Measurements from ENCODE around the gene PTPRT. TPM values are rescaled to one million over a fixed set of nuclear protein-coding genes. Genes with fewer than 3 reads are reported as not detected.
A peak's percentile ranks its signal among the peaks of the same experiment; 100 is the strongest.

Gene PTPRT
- total RNA-seq, 1 experiment from 2014 or later = not detected

GRCh38 chr20:42688576-42688975 lies 501.1 kb downstream of the PTPRT start:
- no peak overlapping the region for H3K4me3 Mint-ChIP-seq (ENCODE audit: low read depth, unreplicated experiment)
- H3K36me3 Mint-ChIP-seq (ENCODE audit: insufficient read depth, unreplicated experiment) = no peaks in the 10 kb centered on the region
- intact Hi-C loops (cut with micrococcal nuclease; ENCODE audit: unreplicated experiment) = no loop called here
- H3K9me3 Mint-ChIP-seq (ENCODE audit: low read depth, unreplicated experiment) = peaks cover 10% of the 10 kb centered on the region
- TF ChIP-seq CTCF (IDR thresholded peaks at IDR 0.05; ENCODE audit: unreplicated experiment) = no peak
- H3K4me1 Mint-ChIP-seq (ENCODE audit: low read depth, unreplicated experiment) = no peaks in the 10 kb centered on the region
- BruUV-seq (replicated peaks) = no TSS peak
- no peak overlapping the region for H3K27ac Mint-ChIP-seq (ENCODE audit: unreplicated experiment)
- DNase-seq = peak; percentile 28
- H3K27me3 Mint-ChIP-seq (ENCODE audit: unreplicated experiment) = peaks cover 77% of the 10 kb centered on the region
- CTCF ChIA-PET = interaction anchor here (0.6 kb wide), 1 partner anchor 663 kb away, joined by 4 read pairs; no protein-coding TSS in a partner anchor

- H3K4me3 Mint-ChIP-seq (ENCODE audit: low read depth, unreplicated experiment) = no peak overlapping the region
- no TSS peak for BruUV-seq (replicated peaks)
- H3K4me1 Mint-ChIP-seq (ENCODE audit: low read depth, unreplicated experiment) = no peaks in the 10 kb centered on the region
- peaks cover 84% of the 10 kb centered on the region for H3K27me3 Mint-ChIP-seq (ENCODE audit: unreplicated experiment)
- peaks cover 8% of the 10 kb centered on the region for H3K9me3 Mint-ChIP-seq (ENCODE audit: low read depth, unreplicated experiment)
- intact Hi-C loops (cut with micrococcal nuclease; ENCODE audit: unreplicated experiment) = no loop called here
- DNase-seq = no peak
- TF ChIP-seq CTCF (IDR thresholded peaks at IDR 0.05; ENCODE audit: unreplicated experiment) = no peak
- H3K27ac Mint-ChIP-seq (ENCODE audit: unreplicated experiment) = no peak overlapping the region
- H3K36me3 Mint-ChIP-seq (ENCODE audit: insufficient read depth, unreplicated experiment) = no peaks in the 10 kb centered on the region
- CTCF ChIA-PET = no interaction called here
Observed at GRCh38 chr20:42686057-42686456, 503.6 kb downstream of the PTPRT start.

GRCh38 chr20:42678895-42679294 lies 510.8 kb downstream of the PTPRT start:
- peak; percentile 29 for DNase-seq

GRCh38 chr20:42656130-42656529 lies 533.6 kb downstream of the PTPRT start:
- no peaks in the 10 kb centered on the region for H3K4me1 Mint-ChIP-seq (ENCODE audit: low read depth, unreplicated experiment)
- intact Hi-C loops (cut with micrococcal nuclease; ENCODE audit: unreplicated experiment) = no loop called here
- no peak for DNase-seq
- CTCF ChIA-PET = interaction anchor here (0.5 kb wide), 1 partner anchor 78 kb away, joined by 3 read pairs; no protein-coding TSS in a partner anchor
- peaks cover 22% of the 10 kb centered on the region for H3K27me3 Mint-ChIP-seq (ENCODE audit: unreplicated experiment)
- H3K4me3 Mint-ChIP-seq (ENCODE audit: low read depth, unreplicated experiment) = no peak overlapping the region
- no peaks in the 10 kb centered on the region for H3K36me3 Mint-ChIP-seq (ENCODE audit: insufficient read depth, unreplicated experiment)
- peaks cover 2% of the 10 kb centered on the region for H3K9me3 Mint-ChIP-seq (ENCODE audit: low read depth, unreplicated experiment)
- no peak overlapping the region for H3K27ac Mint-ChIP-seq (ENCODE audit: unreplicated experiment)
- BruUV-seq (replicated peaks) = no TSS peak
- no peak for TF ChIP-seq CTCF (IDR thresholded peaks at IDR 0.05; ENCODE audit: unreplicated experiment)

More at GRCh38 chr20:42678895-42679294, 510.8 kb downstream of the PTPRT start:
- peak; percentile 68 for TF ChIP-seq CTCF (IDR thresholded peaks at IDR 0.05; ENCODE audit: unreplicated experiment)
- Mint-ChIP-seq H3K36me3 (ENCODE audit: insufficient read depth, unreplicated experiment) (no peaks in the 10 kb centered on the region), H3K4me3 (ENCODE audit: low read depth, unreplicated experiment) (no peak overlapping the region), H3K27ac (ENCODE audit: unreplicated experiment) (no peak overlapping the region), H3K9me3 (ENCODE audit: low read depth, unreplicated experiment) (no peaks in the 10 kb centered on the region), H3K27me3 (ENCODE audit: unreplicated experiment) (peaks cover 26% of the 10 kb centered on the region), H3K4me1 (ENCODE audit: low read depth, unreplicated experiment) (no peaks in the 10 kb centered on the region)
- intact Hi-C loops (cut with micrococcal nuclease; ENCODE audit: unreplicated experiment) = no loop called here
- BruUV-seq (replicated peaks) = no TSS peak
- CTCF ChIA-PET = interaction anchor here (0.6 to 1.4 kb wide), 4 partner anchors 24 to 1969 kb away, joined by 3 to 4 read pairs (median 3); no protein-coding TSS in a partner anchor
